DND-41 (cell line): ENCODE data around the gene E2F4.

Experiments used
- EZH2 ChIP-seq: IDR thresholded peaks from 3 replicates; pipeline ENCODE4 v1.6.1; 2012; ENCODE audit warnings: borderline replicate concordance, low read depth, mild to moderate bottlenecking, moderate library complexity, low read length, inconsistent platforms; ENCODE audit not compliant: severe bottlenecking
- TF ChIP-seq, protein P1 (sequence below): IDR thresholded peaks from 2 replicates; pipeline ENCODE4 v1.5.1; 2012; ENCODE audit warnings: borderline replicate concordance, low read length, moderate library complexity, mild to moderate bottlenecking; ENCODE audit not compliant: poor library complexity, severe bottlenecking; ENCODE audit errors: extremely low read depth

DNA sequence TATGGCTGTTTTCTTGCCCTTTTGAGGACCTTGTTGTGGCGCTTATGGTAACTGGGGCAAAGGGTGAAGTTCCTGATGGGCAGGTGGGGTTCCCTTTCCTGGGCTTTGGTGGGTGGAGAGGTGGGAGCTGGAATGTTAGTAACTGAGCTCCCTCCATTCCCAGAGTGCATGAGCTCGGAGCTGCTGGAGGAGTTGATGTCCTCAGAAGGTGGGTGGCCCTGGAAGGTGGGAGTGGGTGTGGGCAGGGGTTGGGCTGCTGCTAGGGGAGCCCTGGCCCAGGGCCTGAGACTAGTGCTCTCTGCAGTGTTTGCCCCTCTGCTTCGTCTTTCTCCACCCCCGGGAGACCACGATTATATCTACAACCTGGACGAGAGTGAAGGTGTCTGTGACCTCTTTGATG lies 5.7 kb downstream of the E2F4 start:
- TF ChIP-seq, protein P1, sequence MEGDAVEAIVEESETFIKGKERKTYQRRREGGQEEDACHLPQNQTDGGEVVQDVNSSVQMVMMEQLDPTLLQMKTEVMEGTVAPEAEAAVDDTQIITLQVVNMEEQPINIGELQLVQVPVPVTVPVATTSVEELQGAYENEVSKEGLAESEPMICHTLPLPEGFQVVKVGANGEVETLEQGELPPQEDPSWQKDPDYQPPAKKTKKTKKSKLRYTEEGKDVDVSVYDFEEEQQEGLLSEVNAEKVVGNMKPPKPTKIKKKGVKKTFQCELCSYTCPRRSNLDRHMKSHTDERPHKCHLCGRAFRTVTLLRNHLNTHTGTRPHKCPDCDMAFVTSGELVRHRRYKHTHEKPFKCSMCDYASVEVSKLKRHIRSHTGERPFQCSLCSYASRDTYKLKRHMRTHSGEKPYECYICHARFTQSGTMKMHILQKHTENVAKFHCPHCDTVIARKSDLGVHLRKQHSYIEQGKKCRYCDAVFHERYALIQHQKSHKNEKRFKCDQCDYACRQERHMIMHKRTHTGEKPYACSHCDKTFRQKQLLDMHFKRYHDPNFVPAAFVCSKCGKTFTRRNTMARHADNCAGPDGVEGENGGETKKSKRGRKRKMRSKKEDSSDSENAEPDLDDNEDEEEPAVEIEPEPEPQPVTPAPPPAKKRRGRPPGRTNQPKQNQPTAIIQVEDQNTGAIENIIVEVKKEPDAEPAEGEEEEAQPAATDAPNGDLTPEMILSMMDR: no peak
- no peak for TF ChIP-seq EZH2
